ENCODE data around the gene IL34.

IL34 gene

DNA sequence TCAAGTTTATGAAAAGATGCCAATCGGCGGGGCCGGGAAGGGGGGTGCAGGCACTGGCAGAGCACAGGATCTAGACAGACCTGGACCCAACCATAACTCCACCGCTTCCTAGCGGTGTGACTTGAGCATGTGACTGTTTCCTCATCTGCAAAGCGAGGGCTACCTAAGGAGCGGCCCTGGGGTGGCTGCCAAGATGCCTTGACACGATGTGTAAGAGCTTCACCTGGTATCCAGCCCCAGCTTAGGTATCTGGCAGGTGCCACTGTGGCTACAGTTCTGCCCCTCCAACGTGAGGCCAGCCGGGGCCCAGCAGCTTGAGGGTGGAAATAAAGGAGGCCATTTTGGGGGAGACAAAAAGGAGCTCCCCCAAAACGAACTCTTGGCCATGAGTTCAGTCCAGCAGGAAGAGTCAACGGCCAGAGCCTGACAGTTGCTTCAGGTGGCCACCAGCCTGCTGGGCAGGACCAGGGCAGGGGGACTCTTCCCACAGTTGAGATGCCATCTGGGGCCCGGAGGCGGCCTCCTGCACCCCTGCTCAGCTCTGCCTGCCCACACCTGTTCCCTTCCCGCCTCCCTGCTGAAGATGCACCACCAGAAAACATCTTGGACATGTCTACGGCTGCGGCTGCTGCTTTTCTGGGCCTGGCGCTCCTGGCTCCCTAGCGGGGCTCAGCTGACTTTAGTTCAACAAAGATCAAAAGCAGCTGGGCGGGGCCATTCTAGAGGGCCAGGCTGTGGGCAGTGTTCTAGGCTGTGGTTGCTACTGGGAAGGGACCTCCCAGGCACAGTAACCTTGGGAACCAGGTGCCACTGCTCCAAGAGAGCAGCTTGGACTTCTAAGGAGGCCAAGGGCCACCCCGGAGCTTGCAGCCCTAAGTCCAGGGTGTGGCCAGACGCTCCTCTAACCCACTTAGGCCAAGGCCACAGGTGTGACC is 42.9 kb downstream of the IL34 start:
- no peak for FAIRE-seq
- DNase-seq (ENCODE audit: insufficient read length), result no peak
- TF ChIP-seq TAF1 (IDR thresholded peaks at IDR 0.05; ENCODE audit: borderline replicate concordance, low read depth, low read length), result no peak
- no peak for TF ChIP-seq POLR2A (IDR thresholded peaks at IDR 0.05; ENCODE audit: low read depth, low read length)
- no peak for TF ChIP-seq POLR2AphosphoS5 (IDR thresholded peaks at IDR 0.05; ENCODE audit: low read depth, low read length)

DNA sequence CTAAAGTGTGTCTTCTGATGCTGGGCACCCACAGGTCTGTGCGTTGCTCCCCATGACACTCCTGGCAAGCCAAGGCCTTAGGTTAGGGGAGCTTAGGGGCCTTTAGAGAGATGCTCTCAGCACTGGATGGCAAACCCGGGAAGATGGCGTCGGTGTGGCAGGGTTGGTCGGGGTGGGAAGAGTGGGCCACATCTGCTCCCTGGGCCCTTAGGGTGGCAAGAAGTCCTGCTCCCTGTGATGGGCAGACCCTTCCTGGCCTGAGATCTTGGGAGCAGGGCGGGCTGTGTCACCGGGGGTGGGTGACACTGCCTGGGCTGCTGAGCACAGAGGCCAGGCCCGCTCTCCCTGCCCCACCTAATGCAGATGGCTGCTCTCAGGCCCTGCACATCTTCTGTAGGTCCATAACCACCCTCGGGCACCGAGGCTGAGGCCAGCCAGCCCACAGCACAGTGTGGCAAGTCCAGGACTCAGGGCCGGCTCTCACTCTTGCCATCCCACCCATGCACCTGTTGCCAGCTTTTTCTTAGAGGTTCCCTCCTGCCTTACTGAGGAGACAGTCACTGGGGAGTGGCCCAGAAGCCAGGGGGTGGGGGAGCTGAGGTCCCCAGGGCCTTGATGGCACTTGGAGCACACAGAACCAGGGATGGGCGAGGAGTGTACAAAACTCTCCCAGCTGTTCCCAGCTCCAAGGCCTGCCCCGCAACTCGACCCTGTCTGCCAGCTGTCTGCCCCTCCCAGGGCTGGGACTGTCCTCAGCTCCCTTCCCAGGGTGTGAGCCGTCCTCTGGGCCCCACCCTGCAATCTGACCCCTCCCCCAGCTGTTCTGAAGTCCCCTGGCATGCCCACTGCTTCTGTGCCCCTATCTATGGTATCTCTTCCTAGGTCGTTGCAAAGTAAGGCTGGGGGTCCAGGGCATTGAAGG is 43.9 kb downstream of the IL34 start:
- no peak for TF ChIP-seq POLR2AphosphoS5 (IDR thresholded peaks at IDR 0.05; ENCODE audit: low read depth, low read length)
- no peak for TF ChIP-seq POLR2A (IDR thresholded peaks at IDR 0.05; ENCODE audit: low read depth, low read length)
- TF ChIP-seq TAF1 (IDR thresholded peaks at IDR 0.05; ENCODE audit: borderline replicate concordance, low read depth, low read length), result no peak
- no peak for FAIRE-seq
- DNase-seq (ENCODE audit: insufficient read length), result no peak

- FAIRE-seq (no peak), DNase-seq (ENCODE audit: insufficient read length) (no peak)
- no peak for TF ChIP-seq TAF1 (IDR thresholded peaks at IDR 0.05; ENCODE audit: borderline replicate concordance, low read depth, low read length)
- TF ChIP-seq POLR2A (IDR thresholded peaks at IDR 0.05; ENCODE audit: low read depth, low read length), result no peak
- TF ChIP-seq POLR2AphosphoS5 (IDR thresholded peaks at IDR 0.05; ENCODE audit: low read depth, low read length), result no peak
Measured at GRCh38 chr16:70691223-70692129, 45.1 kb downstream of the IL34 start.

DNA sequence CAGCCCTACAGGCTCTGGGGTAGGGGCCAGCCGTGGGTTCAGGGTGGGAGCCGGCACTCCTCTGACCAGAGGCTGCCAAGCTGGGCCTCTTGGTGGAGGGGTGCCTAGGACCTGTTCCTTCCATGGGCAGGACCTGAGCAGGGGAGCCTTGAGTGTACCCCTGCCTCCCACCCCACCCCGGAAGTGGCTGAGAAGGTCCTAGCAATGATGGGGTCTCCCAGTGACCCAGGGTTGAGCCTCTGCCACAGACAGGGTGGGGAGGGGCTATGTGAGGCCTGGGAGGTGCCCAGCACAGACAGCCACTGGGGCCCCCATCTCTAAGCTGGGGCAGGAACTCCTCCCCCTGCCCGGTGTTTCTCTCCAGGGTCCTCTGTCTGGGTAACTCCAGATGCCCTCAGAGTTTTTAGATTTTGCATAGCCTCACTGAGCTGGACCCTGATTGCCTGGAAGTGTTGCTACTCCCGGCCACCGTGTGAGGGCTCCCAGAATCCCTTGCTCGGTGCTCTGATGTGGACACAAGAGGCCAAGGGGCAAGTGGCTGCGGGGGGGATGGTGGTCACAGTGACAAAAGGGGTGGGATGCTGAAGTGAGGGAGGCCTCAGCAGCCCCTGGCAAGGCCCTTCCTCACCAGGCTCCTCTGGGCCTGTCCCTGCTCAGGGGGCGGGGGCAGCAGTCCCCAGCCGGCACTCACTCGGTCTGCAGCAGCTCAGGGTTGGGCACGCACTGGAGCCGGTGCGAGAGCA is 45.9 kb downstream of the IL34 start:
- no peak for TF ChIP-seq POLR2AphosphoS5 (IDR thresholded peaks at IDR 0.05; ENCODE audit: low read depth, low read length)
- no peak for TF ChIP-seq POLR2A (IDR thresholded peaks at IDR 0.05; ENCODE audit: low read depth, low read length)
- no peak for TF ChIP-seq TAF1 (IDR thresholded peaks at IDR 0.05; ENCODE audit: borderline replicate concordance, low read depth, low read length)
- FAIRE-seq (no peak), DNase-seq (ENCODE audit: insufficient read length) (no peak)

- no peak for TF ChIP-seq POLR2AphosphoS5 (IDR thresholded peaks at IDR 0.05; ENCODE audit: low read depth, low read length)
- DNase-seq (ENCODE audit: insufficient read length) (no peak), FAIRE-seq (no peak)
Measured at GRCh38 chr16:70692873-70693671, 46.7 kb downstream of the IL34 start.

- DNase-seq (ENCODE audit: insufficient read length) (no peak), FAIRE-seq (no peak)
- TF ChIP-seq POLR2AphosphoS5 (IDR thresholded peaks at IDR 0.05; ENCODE audit: low read depth, low read length) (no peak), TAF1 (IDR thresholded peaks at IDR 0.05; ENCODE audit: borderline replicate concordance, low read depth, low read length) (no peak), POLR2A (IDR thresholded peaks at IDR 0.05; ENCODE audit: low read depth, low read length) (no peak)
Measured at GRCh38 chr16:70694088-70694867, 47.9 kb downstream of the IL34 start.

DNA sequence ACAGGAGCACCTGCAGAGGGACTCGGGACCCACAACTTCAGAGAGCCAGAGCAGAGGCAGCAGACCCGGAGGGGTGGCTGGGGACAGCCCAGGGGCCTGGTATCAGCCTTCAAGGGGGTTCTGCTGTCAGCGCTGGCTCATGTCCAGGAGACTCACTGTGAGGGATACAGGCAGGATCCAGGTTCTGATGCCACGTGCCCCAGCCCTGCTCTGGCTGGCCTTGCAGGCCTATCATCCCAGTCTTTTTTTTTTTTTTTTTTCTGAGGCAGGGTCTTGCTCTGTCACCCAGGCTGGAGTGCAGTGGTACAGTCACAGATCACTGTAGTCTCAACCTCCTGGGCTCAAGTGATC is 48.5 kb downstream of the IL34 start:
- no peak for TF ChIP-seq POLR2A (IDR thresholded peaks at IDR 0.05; ENCODE audit: low read depth, low read length)
- TF ChIP-seq TAF1 (IDR thresholded peaks at IDR 0.05; ENCODE audit: borderline replicate concordance, low read depth, low read length), result no peak
- no peak for TF ChIP-seq POLR2AphosphoS5 (IDR thresholded peaks at IDR 0.05; ENCODE audit: low read depth, low read length)
- FAIRE-seq (no peak), DNase-seq (ENCODE audit: insufficient read length) (no peak)

GRCh38 chr16:70695331-70696070 is 49.1 kb downstream of the IL34 start:
- no peak for DNase-seq (ENCODE audit: insufficient read length)
- no peak for FAIRE-seq
- TF ChIP-seq TAF1 (IDR thresholded peaks at IDR 0.05; ENCODE audit: borderline replicate concordance, low read depth, low read length), result no peak
- no peak for TF ChIP-seq POLR2A (IDR thresholded peaks at IDR 0.05; ENCODE audit: low read depth, low read length)
- TF ChIP-seq POLR2AphosphoS5 (IDR thresholded peaks at IDR 0.05; ENCODE audit: low read depth, low read length), result no peak

DNA sequence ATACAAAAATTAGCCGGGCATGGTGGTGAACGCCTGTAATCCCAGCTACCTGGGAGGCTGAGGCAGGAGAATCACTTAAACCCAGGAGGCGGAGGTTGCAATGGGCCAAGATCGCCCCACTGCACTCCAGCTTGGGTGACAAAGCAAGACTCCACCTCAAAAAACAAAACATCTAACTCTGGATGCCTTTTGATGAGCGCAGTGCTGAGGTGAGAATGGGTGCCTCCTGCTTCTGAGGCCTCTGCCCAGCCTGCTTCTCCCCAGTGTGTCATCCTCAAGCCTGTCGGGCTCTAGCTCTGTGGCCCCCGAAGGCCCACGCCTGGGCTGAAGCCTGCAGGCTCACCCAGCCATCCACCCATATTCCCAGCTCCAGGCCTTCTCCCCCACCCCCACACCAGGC is 50.0 kb downstream of the IL34 start:
- FAIRE-seq (no peak), DNase-seq (ENCODE audit: insufficient read length) (no peak)
- no peak for TF ChIP-seq TAF1 (IDR thresholded peaks at IDR 0.05; ENCODE audit: borderline replicate concordance, low read depth, low read length)
- TF ChIP-seq POLR2AphosphoS5 (IDR thresholded peaks at IDR 0.05; ENCODE audit: low read depth, low read length), result no peak
- no peak for TF ChIP-seq POLR2A (IDR thresholded peaks at IDR 0.05; ENCODE audit: low read depth, low read length)
